ENCODE data around the gene EIF5A2.
"Not testable (repeated sequence)": the region's sequence is repeated elsewhere in the genome, so short reads cannot be mapped to it uniquely, and the experiment has no call there.

The EIF5A2 gene

DNA sequence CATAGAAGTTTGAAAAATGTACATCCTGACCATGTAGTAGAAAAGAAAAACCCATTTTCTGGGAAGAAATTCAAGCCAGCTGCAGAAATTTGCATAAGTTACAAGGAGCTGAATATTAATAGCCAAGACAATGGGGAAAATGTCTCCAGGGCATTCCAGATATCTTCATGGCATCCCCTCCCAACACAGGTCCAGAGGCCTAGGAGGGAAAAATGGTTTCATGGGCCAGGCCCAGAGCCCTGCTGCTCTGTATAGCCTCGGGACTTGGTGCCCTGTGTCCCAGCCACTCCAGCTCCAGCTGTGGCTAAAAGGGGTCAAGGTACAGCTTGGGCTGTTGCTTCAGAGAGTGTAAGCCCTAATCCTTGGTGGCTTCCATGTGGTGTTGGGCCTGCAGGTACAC is 11.2 kb downstream of the EIF5A2 start:
- not testable (repeated sequence) for H3K4me3 ChIP-seq (ENCODE audit: low read length); H3K27ac ChIP-seq (ENCODE audit: low read length); DNase-seq (ENCODE audit: low read depth, low spot score); H3K27me3 ChIP-seq (ENCODE audit: control insufficient read depth, insufficient read depth, low read length); H3K9me3 ChIP-seq (ENCODE audit: control insufficient read depth, insufficient read depth, low read length); H3K4me1 ChIP-seq (ENCODE audit: control insufficient read depth, insufficient read depth, low read length); H3K36me3 ChIP-seq (ENCODE audit: control insufficient read depth, insufficient read depth, low read length)
- no CpG with 5 or more reads among the region's 1 CpG for WGBS (ENCODE audit: insufficient coverage, insufficient read length)

DNA sequence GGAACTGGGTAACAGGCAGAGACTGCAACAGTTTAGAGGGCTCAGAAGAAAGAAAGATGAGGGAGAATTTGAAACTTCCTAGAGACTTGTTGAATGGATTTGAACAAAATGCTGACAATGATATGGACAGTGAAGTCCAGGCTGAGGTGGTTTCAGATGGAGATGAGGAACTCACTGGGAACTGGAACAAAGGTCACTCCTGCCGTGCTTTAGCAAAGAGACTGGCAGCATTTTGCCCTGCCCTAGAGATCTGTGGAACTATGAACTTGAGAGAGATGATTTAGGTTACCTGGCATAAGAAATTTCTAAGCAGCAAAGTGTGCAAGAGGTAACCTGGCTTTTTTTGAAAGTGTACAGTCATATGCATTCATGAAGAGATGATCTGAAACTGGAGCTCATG is 11.7 kb downstream of the EIF5A2 start:
- no CpG with 5 or more reads among the region's 1 CpG for WGBS (ENCODE audit: insufficient coverage, insufficient read length)

DNA sequence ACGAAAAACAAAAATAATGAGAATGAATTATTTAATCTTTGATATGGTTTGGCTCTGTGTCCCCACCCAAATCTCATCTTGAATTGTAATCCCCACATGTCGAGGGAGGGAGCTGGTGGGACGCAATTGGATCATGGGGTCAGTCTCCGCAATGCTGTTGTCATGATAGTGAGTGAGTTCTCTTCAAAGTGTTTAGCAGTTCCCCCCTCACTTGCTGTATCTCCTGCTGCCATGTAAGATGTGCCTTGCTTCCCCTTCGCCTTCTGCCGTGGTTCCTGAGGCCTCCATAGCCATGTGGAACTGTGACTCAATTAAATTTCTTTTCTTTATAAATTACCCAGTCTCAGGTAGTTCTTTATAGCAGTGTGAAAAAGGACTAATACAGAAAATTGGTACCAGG is 12.1 kb downstream of the EIF5A2 start:
- H3K9me3 ChIP-seq (ENCODE audit: control insufficient read depth, insufficient read depth, low read length); H3K36me3 ChIP-seq (ENCODE audit: control insufficient read depth, insufficient read depth, low read length); DNase-seq (ENCODE audit: low read depth, low spot score); H3K4me3 ChIP-seq (ENCODE audit: low read length); H3K27me3 ChIP-seq (ENCODE audit: control insufficient read depth, insufficient read depth, low read length); H3K4me1 ChIP-seq (ENCODE audit: control insufficient read depth, insufficient read depth, low read length); H3K27ac ChIP-seq (ENCODE audit: low read length): not testable (repeated sequence)
- WGBS (ENCODE audit: insufficient coverage, insufficient read length): no CpG with 5 or more reads among the region's 6 CpGs

More for the DNA sequence above, 11.7 kb downstream of the EIF5A2 start:
- no peaks in the 10 kb centered on the region for H3K36me3 ChIP-seq (ENCODE audit: control insufficient read depth, insufficient read depth, low read length)
- H3K4me3 ChIP-seq (ENCODE audit: low read length): no peak overlapping the region
- no peak for DNase-seq (ENCODE audit: low read depth, low spot score)
- H3K9me3 ChIP-seq (ENCODE audit: control insufficient read depth, insufficient read depth, low read length): peaks cover 1% of the 10 kb centered on the region; the same call in 1 of the 2 replicates
- H3K27ac ChIP-seq (ENCODE audit: low read length): no peak overlapping the region
- H3K4me1 ChIP-seq (ENCODE audit: control insufficient read depth, insufficient read depth, low read length): no peaks in the 10 kb centered on the region
- no peaks in the 10 kb centered on the region for H3K27me3 ChIP-seq (ENCODE audit: control insufficient read depth, insufficient read depth, low read length)

DNA sequence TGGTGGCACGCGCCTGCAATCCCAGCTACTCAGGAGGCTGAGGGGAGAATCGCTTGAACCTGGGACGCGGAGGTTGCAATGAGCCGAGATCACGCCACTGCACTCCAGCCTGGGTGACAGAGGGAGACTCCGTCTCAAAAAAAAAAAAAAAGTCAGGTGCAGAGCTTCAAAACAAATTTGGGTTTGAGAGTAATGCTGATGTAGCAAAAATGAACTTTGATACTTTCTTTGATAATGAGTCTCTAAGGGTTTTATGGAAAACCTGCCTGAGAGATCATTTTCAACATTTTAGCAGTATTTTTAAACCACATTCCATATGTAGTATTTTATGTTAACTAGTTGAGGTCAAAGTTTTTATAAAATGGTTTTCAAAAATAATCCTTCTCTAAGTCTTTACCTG is 14.5 kb downstream of the EIF5A2 start:
- DNase-seq (ENCODE audit: low read depth, low spot score): no peak
- H3K4me3 ChIP-seq (ENCODE audit: low read length): no peak overlapping the region
- no peaks in the 10 kb centered on the region for H3K36me3 ChIP-seq (ENCODE audit: control insufficient read depth, insufficient read depth, low read length)
- H3K4me1 ChIP-seq (ENCODE audit: control insufficient read depth, insufficient read depth, low read length): no peaks in the 10 kb centered on the region
- peaks cover 1% of the 10 kb centered on the region; the same call in 1 of the 2 replicates for H3K9me3 ChIP-seq (ENCODE audit: control insufficient read depth, insufficient read depth, low read length)
- WGBS (ENCODE audit: insufficient coverage, insufficient read length): no CpG with 5 or more reads among the region's 8 CpGs
- no peak overlapping the region for H3K27ac ChIP-seq (ENCODE audit: low read length)
- no peaks in the 10 kb centered on the region for H3K27me3 ChIP-seq (ENCODE audit: control insufficient read depth, insufficient read depth, low read length)

DNA sequence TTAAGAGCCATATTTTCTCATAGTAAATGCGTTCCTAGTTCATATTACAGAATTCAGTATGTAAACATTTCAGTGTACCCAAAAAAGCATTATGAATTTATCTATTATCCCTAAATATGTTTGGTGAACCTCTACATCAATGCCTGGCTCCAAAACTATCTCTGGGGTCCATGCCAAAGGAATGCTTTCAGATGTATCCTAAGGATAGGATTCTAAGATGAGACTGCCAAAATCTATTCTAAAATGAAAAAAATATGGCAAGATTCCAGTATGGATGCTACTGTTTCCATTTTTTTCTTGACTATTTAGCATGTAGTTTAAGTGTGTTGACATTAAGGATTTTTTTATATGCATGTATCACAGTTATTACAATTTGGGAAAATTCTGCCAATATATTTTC is 18.8 kb downstream of the EIF5A2 start:
- no peak overlapping the region for H3K27ac ChIP-seq (ENCODE audit: low read length)

DNA sequence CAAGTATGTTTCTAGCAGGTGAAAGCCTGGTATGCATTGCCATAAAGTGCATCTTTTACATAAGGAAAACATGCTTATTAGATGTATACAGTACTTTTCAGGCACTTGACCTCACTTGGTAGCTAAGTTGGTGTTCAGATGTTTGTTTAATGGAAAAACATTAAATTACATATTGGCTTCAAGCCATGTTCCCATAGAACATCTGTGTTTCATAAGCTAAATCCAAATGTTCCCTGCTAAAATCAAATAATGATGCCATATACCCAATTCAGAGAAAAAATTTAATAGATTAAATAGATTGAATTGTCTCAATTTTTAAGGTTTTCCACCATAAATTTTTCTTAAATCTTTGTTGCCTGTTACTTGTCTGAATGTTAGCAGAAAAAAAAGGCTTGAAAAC is 19.3 kb downstream of the EIF5A2 start:
- H3K4me3 ChIP-seq (ENCODE audit: low read length): no peak overlapping the region
- H3K27me3 ChIP-seq (ENCODE audit: control insufficient read depth, insufficient read depth, low read length): no peaks in the 10 kb centered on the region
- no peaks in the 10 kb centered on the region for H3K4me1 ChIP-seq (ENCODE audit: control insufficient read depth, insufficient read depth, low read length)
- no peaks in the 10 kb centered on the region for H3K9me3 ChIP-seq (ENCODE audit: control insufficient read depth, insufficient read depth, low read length)
- no peak overlapping the region for H3K27ac ChIP-seq (ENCODE audit: low read length)
- no peak for DNase-seq (ENCODE audit: low read depth, low spot score)
- H3K36me3 ChIP-seq (ENCODE audit: control insufficient read depth, insufficient read depth, low read length): no peaks in the 10 kb centered on the region

More for the DNA sequence above, 18.8 kb downstream of the EIF5A2 start:
- DNase-seq (ENCODE audit: low read depth, low spot score): no peak
- Histone ChIP-seq H3K9me3 (ENCODE audit: control insufficient read depth, insufficient read depth, low read length) (no peaks in the 10 kb centered on the region), H3K4me1 (ENCODE audit: control insufficient read depth, insufficient read depth, low read length) (no peaks in the 10 kb centered on the region), H3K36me3 (ENCODE audit: control insufficient read depth, insufficient read depth, low read length) (no peaks in the 10 kb centered on the region), H3K27me3 (ENCODE audit: control insufficient read depth, insufficient read depth, low read length) (no peaks in the 10 kb centered on the region), H3K4me3 (ENCODE audit: low read length) (no peak overlapping the region)
- no CpG with 5 or more reads among the region's 1 CpG for WGBS (ENCODE audit: insufficient coverage, insufficient read length)

DNA sequence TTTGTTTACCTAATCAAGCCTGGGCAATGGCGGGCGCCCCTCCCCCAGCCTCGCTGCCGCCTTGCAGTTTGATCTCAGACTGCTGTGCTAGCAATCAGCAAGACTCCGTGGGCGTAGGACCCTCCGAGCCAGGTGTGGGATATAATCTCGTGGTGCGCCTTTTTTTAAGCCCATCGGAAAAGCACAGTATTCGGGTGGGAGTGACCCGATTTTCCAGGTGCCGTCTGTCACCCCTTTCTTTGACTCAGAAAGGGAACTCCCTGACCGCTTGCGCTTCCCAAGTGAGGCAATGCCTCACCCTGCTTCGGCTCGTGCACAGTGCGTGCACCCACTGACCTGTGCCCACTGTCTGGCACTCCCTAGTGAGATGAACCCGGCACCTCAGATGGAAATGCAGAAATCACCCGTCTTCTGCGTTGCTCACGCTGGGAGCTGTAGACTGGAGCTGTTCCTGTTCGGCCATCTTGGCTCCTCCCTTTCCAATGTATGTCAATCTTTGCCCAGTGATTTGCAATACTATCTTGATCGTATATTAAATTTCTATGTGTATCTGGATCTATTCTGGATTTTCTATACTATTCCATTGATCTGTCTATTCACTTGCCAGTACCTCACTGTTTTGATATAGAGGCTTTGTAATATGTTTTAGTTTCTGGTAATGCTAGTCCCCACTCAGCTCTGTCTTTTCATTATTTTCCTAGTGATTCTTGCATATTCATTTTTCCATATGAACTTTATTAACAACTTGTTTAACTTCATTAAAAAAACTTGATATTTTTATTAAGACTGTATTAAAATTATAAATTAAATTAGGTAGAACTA is 24.1 kb downstream of the EIF5A2 start:
- H3K9me3 ChIP-seq (ENCODE audit: control insufficient read depth, insufficient read depth, low read length); H3K27me3 ChIP-seq (ENCODE audit: control insufficient read depth, insufficient read depth, low read length); DNase-seq (ENCODE audit: low read depth, low spot score); H3K27ac ChIP-seq (ENCODE audit: low read length); H3K4me3 ChIP-seq (ENCODE audit: low read length); H3K4me1 ChIP-seq (ENCODE audit: control insufficient read depth, insufficient read depth, low read length); H3K36me3 ChIP-seq (ENCODE audit: control insufficient read depth, insufficient read depth, low read length): not testable (repeated sequence)
- no CpG with 5 or more reads among the region's 24 CpGs for WGBS (ENCODE audit: insufficient coverage, insufficient read length)

DNA sequence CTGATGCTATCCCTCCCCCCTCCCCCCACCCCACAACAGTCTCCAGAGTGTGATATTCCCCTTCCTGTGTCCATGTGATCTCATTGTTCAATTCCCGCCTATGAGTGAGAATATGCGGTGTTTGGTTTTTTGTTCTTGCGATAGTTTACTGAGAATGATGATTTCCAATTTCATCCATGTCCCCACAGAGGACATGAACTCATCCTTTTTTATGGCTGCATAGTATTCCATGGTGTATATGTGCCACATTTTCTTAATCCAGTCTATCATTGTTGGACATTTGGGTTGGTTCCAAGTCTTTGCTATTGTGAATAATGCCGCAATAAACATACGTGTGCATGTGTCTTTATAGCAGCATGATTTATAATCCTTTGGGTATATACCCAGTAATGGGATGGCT is 29.7 kb downstream of the EIF5A2 start:
- no CpG with 5 or more reads among the region's 5 CpGs for WGBS (ENCODE audit: insufficient coverage, insufficient read length)
- not testable (repeated sequence) for H3K36me3 ChIP-seq (ENCODE audit: control insufficient read depth, insufficient read depth, low read length); H3K27me3 ChIP-seq (ENCODE audit: control insufficient read depth, insufficient read depth, low read length); DNase-seq (ENCODE audit: low read depth, low spot score); H3K4me1 ChIP-seq (ENCODE audit: control insufficient read depth, insufficient read depth, low read length); H3K4me3 ChIP-seq (ENCODE audit: low read length); H3K9me3 ChIP-seq (ENCODE audit: control insufficient read depth, insufficient read depth, low read length); H3K27ac ChIP-seq (ENCODE audit: low read length)

DNA sequence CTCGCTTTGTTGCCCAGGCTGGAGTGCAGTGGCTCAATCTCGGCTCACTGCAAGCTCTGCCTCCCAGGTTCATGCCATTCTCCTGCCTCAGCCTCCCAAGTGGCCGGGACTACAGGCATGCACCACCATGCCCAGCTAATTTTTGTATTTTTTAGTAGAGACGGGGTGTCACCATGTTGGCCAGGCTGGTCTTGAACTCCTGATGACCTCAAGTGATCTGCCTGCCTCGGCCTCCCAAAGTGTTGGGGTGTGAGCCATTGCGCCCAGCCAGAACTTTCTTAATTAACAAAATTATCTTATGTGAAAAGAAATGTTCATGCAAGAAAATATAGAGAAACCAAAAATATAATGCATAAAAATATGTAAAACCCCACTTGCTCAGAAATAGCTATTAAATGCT is 31.1 kb downstream of the EIF5A2 start:
- not testable (repeated sequence) for H3K4me3 ChIP-seq (ENCODE audit: low read length); H3K4me1 ChIP-seq (ENCODE audit: control insufficient read depth, insufficient read depth, low read length); H3K36me3 ChIP-seq (ENCODE audit: control insufficient read depth, insufficient read depth, low read length); DNase-seq (ENCODE audit: low read depth, low spot score); H3K27ac ChIP-seq (ENCODE audit: low read length); H3K27me3 ChIP-seq (ENCODE audit: control insufficient read depth, insufficient read depth, low read length); H3K9me3 ChIP-seq (ENCODE audit: control insufficient read depth, insufficient read depth, low read length)
- no CpG with 5 or more reads among the region's 6 CpGs for WGBS (ENCODE audit: insufficient coverage, insufficient read length)

DNA sequence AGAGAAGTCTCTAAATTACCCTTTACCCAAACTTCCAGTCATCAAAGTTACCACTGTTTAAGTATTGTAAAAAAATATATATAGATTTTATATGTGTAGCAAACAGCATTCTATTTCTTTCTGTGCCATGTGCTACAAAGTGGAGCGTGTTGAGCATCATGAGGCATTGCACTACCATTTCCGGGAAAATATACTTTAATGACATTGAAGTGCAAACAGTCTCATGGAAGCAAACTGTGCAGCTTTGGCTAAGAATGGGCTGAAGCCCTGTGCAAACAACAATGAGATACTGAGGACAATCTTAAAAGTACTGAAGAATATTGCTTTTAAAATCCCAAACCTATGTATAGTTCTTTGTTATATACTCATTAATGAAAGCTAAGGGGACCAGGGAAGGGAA is 31.9 kb downstream of the EIF5A2 start:
- Histone ChIP-seq H3K9me3 (ENCODE audit: control insufficient read depth, insufficient read depth, low read length) (no peaks in the 10 kb centered on the region), H3K4me3 (ENCODE audit: low read length) (no peak overlapping the region), H3K27ac (ENCODE audit: low read length) (no peak overlapping the region), H3K4me1 (ENCODE audit: control insufficient read depth, insufficient read depth, low read length) (no peaks in the 10 kb centered on the region), H3K27me3 (ENCODE audit: control insufficient read depth, insufficient read depth, low read length) (no peaks in the 10 kb centered on the region), H3K36me3 (ENCODE audit: control insufficient read depth, insufficient read depth, low read length) (no peaks in the 10 kb centered on the region)
- DNase-seq (ENCODE audit: low read depth, low spot score): no peak
- WGBS (ENCODE audit: insufficient coverage, insufficient read length): no CpG with 5 or more reads among the region's 2 CpGs
